NCI-H146 treated with DMSO at 0.1 percent for 48 hours (cell line): ENCODE data around the gene ODAD3.
"Not testable (repeated sequence)": the region's sequence is repeated elsewhere in the genome, so short reads cannot be mapped to it uniquely, and the experiment has no call there.

Experiments
- DNase-seq: peaks from one replicate; lab custom pipeline; 2025; ENCODE audit not compliant: unreplicated experiment; lab: John Stamatoyannopoulos, UW

The ODAD3 gene

GRCh38 chr19:11460207-11460606, 25.3 kb upstream of the ODAD3 start:
- DNase-seq, result no peak

GRCh38 chr19:11458912-11459311, 24.0 kb upstream of the ODAD3 start:
- not testable (repeated sequence) for DNase-seq

DNA sequence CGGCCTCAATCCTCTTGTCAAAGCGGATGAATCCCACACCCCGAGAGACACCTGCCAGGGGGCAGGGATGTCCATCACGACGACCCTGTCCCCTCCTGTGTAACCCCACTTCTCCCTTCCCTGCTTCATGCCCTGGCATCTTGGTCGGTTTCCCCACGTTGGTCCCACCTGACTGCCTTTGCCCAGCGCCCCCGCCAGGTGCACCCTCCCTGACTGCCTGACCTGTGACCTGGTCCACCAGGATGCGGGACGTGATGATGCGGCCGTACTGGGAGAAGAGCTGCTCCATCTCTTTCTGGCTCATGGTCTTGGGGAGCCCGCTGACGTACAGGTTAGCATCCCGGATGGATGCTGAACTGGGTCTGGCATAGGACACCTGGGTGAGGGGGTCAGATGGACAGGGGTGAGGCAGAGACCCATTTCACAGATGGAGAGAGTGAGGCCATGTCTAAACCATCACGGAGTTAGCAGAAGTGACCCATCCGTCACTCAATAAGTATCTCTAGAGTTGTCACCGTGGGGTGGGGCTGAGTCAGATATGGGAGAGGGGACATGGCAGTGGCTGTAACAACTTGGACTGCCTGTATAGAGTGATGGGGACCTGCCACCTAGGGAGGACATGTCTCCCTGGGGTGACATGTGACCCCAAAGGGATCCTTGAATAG, 23.4 kb upstream of the ODAD3 start:
- no peak for DNase-seq

- DNase-seq, result no peak
Observed at GRCh38 chr19:11457831-11458230, 22.9 kb upstream of the ODAD3 start.

DNA sequence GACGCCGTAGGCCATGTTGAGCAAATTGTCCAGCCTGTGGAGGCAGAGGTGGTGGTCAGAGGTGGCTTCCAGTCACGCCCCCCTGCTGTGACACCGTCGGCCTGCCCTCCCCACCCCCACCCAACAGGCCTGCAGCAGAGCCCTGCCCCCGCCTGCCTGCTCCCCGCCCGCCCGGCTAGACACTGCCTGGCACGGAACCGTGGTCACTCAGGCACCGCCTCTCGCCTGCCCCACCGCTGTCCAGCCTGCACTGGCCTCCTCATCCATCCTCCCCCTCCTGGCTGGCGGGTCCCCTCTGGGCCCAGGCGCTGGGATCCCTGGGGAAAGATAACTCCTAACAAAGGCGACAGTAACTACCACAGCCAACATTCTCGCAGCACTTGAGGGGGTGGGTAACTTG, 22.2 kb upstream of the ODAD3 start:
- DNase-seq, result no peak

GRCh38 chr19:11456659-11457058, 21.7 kb upstream of the ODAD3 start:
- no peak for DNase-seq

GRCh38 chr19:11455233-11455554, 20.3 kb upstream of the ODAD3 start:
- DNase-seq, result not testable (repeated sequence)

DNA sequence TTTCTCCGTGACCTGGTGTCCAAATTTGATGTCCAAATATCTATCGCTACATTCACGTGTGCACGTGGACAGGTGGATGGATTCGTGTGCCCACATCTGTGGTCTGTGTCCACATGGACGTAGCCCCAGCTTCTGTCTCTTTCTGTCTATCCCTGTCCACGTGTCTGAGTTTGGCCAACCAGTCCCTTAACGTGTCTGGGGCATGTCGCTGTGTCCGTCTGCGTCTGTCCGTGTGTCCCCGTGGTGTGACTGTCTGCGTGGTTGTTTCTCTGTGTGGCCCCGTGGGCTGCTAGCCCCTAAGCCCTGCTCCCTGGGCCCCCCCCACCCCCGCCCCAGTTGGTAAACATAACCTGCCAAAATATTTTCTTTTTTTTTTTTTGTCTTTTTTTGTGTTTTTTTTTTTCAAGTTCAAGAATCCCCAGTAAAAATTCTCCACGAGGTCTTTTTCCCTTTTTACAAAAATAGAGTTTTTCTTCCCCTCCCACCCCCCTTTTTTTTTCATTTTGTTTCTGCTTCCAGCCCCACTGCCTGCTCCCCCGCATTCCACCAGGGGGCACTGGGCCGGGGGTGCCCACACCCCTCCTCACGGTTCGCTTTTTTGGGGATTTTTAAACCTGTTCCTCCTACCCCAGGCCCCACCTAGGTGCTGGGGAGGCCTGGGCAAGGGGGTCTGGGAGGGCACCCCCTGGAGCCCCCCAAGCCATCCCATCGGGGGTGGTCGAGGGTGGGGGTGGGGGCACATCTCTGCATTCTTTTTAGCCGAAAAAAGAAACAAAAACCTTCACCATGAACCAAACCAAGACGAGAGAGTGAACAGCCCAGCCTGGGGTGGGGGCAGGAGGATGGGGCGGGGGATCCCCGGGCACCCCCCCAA, 18.8 kb upstream of the ODAD3 start:
- DNase-seq, result no peak

GRCh38 chr19:11452620-11453310, 17.8 kb upstream of the ODAD3 start:
- no peak for DNase-seq

DNA sequence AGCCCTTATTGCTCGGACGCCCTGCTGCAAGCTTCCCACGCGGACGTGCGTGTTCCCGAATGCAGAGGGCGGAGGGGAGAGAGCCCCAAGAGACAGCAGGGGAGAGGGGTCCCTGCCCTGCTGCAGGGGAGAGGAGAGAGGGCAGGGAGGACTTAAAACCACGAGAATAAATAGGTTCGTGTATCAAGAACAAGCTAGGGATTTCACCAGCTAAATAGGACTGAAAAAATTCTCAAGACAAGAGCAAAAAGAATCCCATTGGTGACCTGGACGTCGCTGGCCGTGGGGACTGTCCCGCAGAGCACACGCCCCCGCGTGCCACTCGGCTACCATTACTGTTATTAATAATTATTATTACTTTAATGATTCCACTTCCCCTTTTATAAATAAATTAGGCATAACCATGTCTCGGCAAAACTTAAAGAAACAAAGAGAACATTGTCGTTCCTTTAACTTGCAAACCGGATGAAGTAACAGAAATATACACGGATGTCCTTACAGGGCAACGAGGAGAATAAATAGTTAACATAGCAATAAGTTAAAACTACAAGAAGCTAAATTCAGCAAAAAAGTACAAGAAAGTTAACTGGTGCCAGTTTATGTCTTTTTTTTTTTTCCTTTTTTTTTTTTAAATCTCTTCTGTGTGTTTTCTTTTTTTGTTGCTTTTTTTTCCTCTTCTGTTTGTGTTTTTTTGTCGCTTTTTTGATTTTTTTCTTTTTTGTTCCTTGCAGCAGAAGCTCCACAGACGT, 17.1 kb upstream of the ODAD3 start:
- no peak for DNase-seq

- DNase-seq, result no peak
Observed at GRCh38 chr19:11451327-11451870, 16.5 kb upstream of the ODAD3 start.

GRCh38 chr19:11450570-11451326, 15.8 kb upstream of the ODAD3 start:
- no peak for DNase-seq

- no peak for DNase-seq
Observed at GRCh38 chr19:11448923-11449554, 14.1 kb upstream of the ODAD3 start.

DNA sequence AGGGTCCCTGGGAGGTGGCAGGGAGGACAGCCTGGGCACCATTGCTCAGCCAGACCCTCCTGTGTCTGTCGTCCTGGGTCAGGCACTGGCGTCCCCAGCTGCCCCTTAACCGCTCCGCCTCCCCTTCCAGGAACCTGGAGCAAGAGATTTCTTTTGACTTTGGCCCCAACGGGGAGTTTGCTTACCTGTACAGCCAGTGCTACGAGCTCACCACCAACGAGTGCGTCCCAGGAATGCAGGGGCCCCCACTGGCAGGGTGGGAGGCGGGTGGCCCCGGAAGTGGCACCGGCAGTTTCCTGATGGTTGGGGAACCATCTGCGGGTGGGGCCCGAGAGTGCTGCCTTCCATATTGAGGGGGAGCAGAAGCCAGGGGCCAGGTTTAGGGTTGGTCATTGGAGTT, 13.5 kb upstream of the ODAD3 start:
- DNase-seq, result no peak

GRCh38 chr19:11447347-11448262, 12.7 kb upstream of the ODAD3 start:
- DNase-seq, result no peak

DNA sequence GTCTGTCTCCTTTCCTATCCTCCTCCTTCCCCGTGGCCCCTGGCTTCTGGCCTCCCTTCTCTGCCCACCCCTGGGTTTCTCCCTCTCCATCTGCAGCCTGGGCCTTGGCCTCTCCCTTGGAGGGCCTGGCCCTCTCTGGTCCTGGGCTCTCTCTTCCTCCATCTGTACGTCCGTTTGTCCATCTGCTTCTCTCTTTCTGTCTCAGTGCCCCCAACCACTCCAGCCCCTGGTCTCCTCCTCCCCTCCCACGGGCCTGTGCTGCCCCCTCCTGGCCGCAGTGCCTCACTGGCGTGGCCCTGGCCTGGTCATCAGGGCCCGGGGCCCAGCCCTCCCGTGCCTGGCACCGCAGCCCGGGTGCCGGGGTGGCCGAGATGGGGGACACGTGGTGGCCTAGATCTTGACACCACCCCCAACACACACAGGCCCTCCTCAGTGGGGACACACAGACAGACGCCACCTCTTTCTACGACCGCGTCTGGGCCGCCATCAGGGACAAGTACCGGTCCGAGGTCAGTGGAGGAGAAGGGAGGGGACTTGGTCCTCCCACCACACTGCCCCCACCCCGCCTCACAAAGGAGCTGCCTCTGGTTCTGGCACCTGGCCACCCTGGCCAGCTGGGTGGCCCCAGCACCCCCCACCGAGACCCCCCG, 11.9 kb upstream of the ODAD3 start:
- peak; percentile 6 for DNase-seq

GRCh38 chr19:11446271-11446651, 11.3 kb upstream of the ODAD3 start:
- DNase-seq, result no peak

GRCh38 chr19:11445141-11445540, 10.2 kb upstream of the ODAD3 start:
- no peak for DNase-seq
